ENCODE data around the gene NUDT9.

- TF ChIP-seq ELF4 (IDR thresholded peaks at IDR 0.05) (no peak), FOXK2 (IDR thresholded peaks at IDR 0.05) (no peak), TARDBP (IDR thresholded peaks at IDR 0.05) (no peak), HDGF (IDR thresholded peaks at IDR 0.05; ENCODE audit: borderline replicate concordance) (no peak), FOXM1 (IDR thresholded peaks at IDR 0.05; ENCODE audit: borderline replicate concordance) (no peak), SP1 (IDR thresholded peaks at IDR 0.05) (no peak), SUZ12 (IDR thresholded peaks at IDR 0.05) (no peak), NFRKB (IDR thresholded peaks at IDR 0.05) (no peak), ARNT (IDR thresholded peaks at IDR 0.05) (no peak), ZNF384 (IDR thresholded peaks at IDR 0.05) (no peak), FOXA1 (IDR thresholded peaks at IDR 0.05) (no peak)
Observed at GRCh38 chr4:87497159-87497558, 74.8 kb downstream of the NUDT9 start.

Data from HEK293T (cell line).